HG02885 (cell line): ENCODE data around the gene MRTFB.

Experiments used
- ATAC-seq: cut with Tn5 transposase; IDR thresholded peaks from one replicate; pipeline ENCODE4 v1.9.1; 2021; ENCODE audit warnings: mild to moderate bottlenecking; ENCODE audit not compliant: unreplicated experiment, poor library complexity

Gene MRTFB

DNA sequence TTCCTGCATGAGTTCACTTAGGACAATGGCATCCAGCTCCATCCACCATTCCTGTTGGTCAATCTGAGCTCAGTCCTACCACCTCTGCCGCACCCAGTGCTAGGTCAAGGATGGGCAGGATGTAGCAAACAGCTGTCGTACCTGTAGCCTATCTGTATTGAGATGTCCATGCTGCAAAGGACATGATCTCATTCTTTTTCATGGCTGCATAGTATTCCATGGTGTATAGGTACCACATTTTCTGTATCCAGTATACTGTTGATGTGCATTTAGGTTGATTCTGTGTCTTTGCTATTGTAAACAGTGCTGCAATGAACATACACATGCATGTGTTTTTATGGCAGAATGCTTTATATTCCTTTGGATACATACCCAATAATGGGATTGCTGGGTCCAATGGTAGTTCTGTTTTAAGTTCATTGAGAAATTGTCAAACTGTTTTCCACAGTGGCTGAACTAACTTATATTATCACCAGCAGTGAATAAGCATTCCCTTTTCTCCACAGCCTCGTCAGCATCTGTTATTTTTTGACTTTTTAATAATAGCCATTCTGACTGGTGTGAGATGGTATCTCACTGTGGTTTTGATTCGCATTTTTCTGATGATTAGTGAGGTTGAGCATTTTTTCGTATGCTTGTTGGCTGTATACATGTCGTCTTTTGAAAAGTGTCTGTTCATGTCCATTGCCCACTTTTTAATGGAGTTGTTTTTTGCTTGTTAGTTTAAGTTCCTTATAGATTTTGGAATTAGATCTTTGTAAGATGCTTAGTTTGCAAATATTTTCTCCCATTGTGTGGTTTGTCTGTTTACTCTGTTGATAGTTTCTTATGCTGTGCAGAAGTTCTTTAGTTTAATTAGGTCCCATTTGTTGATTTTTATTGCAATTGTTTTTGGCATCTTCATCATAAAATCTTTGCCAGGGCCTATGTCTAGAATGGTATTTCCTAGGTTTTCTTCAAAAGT is 7.2 kb upstream of the MRTFB start:
- ATAC-seq = no peak

- no peak for ATAC-seq
Measured at GRCh38 chr16:14069818-14070217, 1.3 kb upstream of the MRTFB start.

DNA sequence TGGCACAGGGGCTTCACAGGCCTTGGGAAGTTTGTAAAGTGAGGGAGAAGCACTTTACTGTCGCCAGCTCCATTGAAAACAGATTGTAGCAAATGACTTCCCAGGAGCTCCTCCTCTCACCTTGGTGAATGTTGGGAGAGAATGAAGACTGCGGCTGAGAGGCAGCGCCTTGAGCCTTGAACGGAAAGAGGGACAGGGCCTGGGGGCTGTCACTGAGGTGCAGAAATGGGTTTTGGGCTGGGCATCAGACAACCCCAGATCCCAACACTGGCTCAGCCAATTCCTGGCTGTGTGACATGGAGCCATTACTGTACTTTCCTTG is 603 bp upstream of the MRTFB start:
- no peak for ATAC-seq

DNA sequence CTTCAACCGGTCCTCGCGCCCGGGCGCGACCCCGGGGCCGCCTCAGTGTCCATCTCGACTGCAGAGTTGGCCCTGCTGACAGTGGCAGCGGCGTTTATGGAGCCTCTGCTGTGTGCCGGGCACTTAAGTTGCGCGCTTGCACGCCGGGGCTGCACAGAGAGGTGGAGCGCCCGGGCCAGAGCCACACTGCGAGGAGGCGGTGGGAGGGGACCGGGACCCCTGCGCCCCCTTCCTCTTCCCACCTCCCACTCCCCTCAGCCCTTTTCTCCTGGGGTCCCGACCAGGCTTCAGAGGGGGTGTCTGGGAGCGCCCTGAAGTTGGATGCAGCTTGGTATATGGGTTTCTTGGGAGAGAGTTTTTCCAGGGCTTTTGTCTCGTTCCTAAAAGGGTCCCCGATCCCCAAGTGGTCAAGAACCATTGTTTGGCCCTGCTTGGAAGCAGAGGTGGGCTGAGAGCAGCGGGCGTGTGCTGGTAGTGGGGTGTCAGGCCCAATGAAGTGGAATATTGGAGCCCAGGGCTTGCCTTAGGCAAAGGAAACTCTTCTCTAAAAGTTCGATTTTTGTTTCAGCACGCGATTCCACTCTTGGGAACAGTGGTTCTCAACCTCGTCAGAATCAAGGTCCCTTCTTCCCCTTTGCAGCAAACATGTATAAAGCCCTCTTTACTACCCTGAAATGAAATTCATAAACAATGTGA is 605 bp downstream of the MRTFB start:
- ATAC-seq = no peak

DNA sequence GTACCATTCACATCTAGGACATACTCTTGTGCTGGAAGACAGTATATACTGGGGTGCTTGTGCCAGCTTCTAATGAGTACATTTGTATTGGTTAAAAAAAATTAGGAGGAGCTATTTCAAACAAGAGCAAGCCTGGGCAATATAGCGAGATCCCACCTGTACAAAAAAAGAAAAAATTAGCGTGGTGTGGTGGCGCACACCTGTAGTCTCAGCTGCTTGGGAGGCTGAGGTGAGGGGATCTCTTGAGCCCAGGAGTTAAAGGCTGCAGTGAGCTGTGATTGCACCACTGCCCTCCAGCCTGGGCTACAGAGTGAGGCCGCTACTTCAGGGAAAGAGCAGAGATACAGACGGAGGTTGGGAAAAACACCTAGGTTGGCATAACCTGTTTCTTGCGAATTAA is 1.2 kb downstream of the MRTFB start:
- no peak for ATAC-seq

DNA sequence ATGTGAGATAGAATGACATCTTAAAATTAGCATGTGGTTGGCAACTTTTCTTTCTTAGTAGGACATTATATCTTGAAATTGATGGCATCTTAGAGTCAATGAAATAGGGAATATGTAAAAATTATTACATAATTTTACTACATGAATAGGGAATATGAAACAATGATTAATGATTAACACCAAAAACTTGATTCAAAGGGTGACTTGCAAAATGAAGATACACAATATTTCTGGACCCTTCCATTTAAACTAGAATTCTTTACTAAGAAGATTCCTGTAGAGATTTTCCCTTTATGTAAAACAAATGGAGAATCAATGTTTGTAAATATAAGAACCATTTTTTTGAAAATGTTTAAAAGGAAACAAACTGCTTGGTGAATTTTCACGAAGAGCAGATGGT is 3.4 kb downstream of the MRTFB start:
- no peak for ATAC-seq

DNA sequence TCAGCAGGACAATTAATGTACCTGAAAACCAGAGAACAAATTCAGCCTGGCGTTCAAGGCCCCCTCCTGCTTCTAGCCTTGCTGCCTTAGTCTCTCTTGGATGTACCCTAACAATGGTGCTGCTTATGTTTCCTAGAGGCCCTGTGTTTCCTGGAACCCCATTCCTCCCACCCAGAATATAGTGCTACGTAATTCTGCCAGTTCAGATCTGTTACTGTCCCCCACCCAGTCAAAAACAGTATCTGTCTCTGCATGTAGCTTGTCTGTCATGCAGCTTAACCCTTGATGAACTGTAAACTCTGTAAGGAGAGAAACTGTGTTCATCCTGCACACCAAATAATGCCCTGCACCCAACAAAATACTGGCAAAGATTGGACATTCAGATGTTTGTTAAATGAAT is 6.8 kb downstream of the MRTFB start:
- no peak for ATAC-seq

DNA sequence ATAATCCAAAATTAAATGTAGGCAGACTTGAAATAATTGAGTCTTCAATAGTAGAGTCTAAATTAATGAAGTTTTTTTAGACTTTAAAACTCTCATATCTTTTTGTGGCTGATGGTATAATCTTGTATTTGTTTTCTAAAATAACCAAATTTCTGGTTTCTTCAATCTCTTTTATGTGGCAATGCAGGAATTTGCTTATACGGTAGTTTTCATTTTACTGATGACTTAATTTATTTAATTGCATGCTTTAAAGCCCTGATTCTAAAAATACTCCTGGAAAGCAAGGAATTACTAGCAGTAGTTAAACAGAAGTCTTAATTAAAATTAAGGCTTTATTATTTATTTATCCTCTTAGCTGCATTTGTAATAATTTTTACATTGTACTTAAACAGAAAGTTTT is 15.4 kb downstream of the MRTFB start:
- ATAC-seq = no peak

GRCh38 chr16:14087181-14087580 is 16.1 kb downstream of the MRTFB start:
- no peak for ATAC-seq

- ATAC-seq = no peak
Measured at GRCh38 chr16:14087590-14088154, 16.6 kb downstream of the MRTFB start.

DNA sequence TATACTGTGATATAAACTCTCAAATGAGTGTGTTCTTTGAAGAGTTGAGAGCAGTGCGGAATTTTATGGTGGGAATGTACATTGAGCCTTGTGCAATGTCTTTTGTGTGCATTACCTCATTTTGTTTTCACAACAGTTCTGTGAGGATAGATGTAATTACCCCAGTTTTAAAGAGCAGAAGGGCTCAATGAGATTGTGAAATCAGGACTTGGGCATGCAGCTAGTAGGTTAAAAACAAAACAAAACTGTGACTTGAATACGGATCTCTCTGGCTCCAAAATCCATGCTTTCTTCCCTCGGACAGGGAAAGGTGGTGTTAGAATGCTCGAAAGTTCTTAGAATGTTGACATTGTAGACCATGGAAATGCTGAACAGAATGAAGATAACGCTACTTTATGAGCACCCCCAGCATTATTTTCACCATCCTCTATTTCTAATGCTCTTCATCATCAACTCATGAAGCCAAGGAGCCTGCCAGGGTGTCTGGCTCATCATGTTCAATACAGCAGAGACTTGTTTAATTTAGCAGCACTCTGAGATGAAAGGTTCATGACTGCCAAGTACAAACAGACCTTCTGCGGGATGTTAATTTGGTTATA is 17.1 kb downstream of the MRTFB start:
- ATAC-seq = no peak

DNA sequence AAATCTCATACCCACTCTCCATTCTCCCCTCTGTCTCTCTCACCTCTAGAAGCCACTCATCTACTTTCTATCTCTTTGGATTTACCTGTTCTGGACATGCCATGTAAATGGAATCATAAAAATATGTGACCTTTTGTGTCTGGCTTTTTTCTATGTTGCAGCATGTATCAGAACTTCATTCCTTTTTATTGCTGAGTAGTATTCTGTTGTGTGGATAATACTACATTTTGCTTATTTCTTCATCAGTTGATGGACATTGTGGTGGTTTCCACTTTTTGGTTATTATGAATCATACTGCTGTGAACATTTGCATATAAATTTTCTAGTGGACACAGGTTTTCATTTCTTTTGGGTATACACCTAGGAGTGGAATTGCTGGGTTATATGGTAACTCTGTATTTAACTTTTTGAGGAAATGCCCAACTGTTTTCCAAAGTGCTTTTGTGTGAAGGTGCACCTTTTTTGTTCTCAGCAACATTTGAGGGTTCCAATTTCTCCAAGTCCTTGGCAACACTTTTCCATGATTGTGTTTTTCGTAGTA is 18.2 kb downstream of the MRTFB start:
- ATAC-seq = no peak

DNA sequence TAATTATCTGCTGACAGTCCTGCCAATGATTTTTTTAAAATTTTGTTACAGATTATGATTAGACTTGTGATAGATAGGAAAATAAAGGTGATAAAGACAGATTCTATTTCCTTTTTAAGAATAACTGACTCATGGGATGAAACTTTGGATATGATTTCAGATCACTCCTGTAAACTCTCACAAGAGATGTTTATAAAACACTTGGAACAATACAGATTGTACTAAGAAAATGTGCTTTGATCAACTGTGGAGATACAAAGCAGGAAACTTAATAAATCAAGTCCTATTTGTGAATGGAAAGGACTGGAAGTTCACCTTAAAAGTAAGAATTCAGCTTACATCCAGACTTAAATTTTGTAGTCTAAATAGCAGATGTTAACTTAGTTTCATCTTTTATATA is 21.4 kb downstream of the MRTFB start:
- no peak for ATAC-seq

DNA sequence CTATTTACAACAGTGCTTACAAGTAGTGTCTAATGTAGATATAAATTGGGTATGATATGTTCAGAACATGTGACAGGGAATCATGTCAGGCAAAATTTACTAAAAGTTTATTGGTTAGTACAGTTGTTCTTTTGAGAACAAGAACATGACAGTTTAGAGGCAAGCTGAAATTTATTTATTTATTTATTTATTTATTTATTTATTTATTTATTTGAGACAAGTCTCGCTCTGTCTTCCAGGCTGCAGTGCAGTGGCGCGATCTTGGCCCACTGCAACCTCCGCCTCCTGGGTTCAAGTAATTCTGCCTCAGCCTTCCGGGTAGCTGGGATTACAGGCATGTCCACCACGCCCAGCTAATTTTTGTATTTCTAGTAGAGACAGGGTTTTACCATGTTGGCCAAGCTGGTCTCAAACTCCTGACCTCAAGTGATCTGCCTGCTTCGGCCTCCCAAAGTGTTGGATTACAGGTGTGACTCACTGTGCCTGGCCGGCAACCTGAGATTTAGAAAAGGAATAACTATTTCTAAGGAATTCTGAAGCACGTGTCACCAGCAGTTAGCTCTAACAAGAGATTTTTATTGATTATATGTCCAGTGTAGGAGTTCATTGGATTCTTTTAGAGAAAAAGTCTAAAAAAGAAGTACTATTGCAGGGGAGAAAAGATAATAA is 24.9 kb downstream of the MRTFB start:
- ATAC-seq = no peak

DNA sequence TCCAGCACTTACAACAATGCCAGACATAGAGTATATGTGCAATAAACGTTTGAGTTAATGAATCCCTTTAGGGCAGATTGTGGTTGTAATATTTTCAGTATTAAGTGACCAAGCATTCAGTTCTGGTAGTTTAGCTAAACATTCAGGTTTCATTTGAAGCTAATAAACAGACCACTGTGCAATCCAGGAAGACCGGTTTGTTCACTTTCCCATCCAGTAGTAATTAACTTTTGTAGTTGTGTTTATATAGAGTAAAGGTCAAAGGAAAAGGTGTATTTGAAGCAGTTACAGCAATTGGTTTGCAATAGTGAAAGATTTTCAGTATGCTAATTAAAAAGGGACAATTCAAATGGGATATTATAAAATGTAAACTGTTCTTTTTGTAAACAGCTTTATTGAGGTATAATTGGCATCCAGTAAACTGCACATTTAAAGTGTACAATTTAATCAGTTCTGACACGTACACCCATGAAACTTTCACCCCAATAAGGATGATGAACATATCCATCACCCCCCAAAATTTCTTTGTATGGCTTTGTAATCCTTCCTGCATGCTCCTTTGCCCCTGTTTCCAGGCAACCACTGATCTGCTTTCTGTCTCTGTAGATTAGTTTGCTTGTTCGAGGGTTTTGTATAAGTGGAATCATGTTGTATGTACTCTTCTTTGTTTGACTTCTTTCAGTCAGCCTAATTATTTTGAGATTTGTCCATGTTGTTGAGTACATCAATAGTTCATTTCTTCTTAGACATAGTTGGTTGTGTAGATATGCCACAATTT is 26.3 kb downstream of the MRTFB start:
- no peak for ATAC-seq

- no peak for ATAC-seq
Measured at GRCh38 chr16:14098081-14098480, 27.0 kb downstream of the MRTFB start.

DNA sequence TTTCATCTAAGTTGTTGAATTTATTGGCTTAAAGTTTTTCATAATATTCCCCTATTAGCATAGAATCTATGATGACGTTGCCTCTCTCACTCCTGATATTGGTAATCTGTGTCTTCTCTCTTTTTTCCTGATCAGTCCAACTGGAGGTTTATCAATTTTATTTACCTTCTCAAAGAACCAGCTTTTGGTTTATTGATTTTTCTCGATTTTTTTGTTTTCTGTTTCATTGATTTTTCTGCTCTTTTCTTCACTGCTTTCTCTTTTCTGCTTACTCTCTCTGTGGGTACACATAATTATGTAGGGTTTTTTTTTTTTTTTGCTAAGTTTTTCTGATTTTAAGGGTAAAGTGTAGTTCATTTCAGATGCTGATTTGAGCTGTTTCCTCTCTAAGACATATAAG is 29.7 kb downstream of the MRTFB start:
- ATAC-seq = no peak

GRCh38 chr16:14101415-14101814 is 30.3 kb downstream of the MRTFB start:
- no peak for ATAC-seq

DNA sequence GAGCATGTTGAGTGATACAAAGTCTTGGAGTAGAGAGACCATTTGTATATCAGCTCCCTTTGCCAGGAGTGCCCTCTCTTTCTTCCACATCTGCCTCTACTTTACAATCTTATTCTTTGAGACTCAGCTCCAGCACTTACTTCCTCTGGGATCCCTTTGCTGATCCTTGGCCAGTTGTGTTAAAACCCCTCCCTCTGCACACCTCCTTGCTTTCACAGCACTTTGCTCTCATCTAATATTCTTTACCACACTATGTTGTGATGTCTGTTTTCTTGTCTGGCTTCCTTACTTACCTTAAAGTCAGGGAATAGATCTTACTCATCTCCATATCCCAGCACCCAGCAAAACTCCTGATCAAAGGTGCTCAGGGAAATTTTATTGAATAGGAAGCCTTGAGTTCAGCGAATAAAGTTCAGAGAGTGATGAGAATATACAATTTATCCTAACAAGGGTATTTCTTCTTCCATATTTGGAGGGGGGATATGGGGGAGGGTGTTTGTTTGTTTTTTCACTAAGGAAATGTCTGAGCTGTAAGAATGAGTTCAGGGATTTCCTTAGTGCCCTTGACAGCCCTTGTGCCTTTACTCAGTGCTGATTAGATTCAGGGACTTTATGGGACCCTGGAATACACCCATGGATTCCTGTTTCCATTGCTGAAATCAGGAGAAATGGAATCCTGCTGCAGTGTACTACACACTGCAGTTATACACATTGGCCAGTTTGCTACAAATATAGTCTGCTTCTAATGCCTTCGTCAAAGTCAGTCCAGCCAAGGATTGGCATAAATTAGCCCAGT is 32.0 kb downstream of the MRTFB start:
- ATAC-seq = no peak
